Activated CD8-positive, alpha-beta T cell treated with anti-CD3 and anti-CD28 coated beads for 36 hours (primary cell): ENCODE data around the gene EMC8. TPM values are rescaled to one million over a fixed set of nuclear protein-coding genes. Genes with fewer than 3 reads are reported as not detected.

Source experiments
- ATAC-seq: fragments of 200-7000 bp; cut with Tn5 transposase; one replicate; pipeline ENCODE4 v1.10.0; 2021; ENCODE audit warnings: mild to moderate bottlenecking, moderate library complexity
- CTCF ChIA-PET: fragments of 350-600 bp; sonication (Branson Sonifier 250); formaldehyde crosslinking; loops from one replicate; lab custom pipeline; 2021; ENCODE audit warnings: antibody characterized with exemption; lab: Charles Lee
- POLR2A ChIA-PET: fragments of 350-600 bp; sonication (Branson Sonifier 250); formaldehyde crosslinking; loops from one replicate; lab custom pipeline; 2021; ENCODE audit warnings: antibody characterized with exemption; lab: Charles Lee
- DNase-seq: peaks from one replicate; pipeline ENCODE4 v3.0.0-alpha.2; 2020
- H3K27ac Mint-ChIP-seq: one replicate; pipeline ENCODE4 v1.8.0; 2021; ENCODE audit warnings: mild to moderate bottlenecking, mixed read lengths
- H3K27me3 Mint-ChIP-seq: one replicate; pipeline ENCODE4 v1.8.0; 2021; ENCODE audit warnings: mixed read lengths
- H3K36me3 Mint-ChIP-seq: one replicate; pipeline ENCODE4 v1.8.0; 2021; ENCODE audit warnings: low read depth, mixed read lengths
- H3K4me1 Mint-ChIP-seq: one replicate; pipeline ENCODE4 v1.8.0; 2021; ENCODE audit warnings: low read depth, mixed read lengths
- H3K4me3 Mint-ChIP-seq: one replicate; pipeline ENCODE4 v1.8.0; 2021; ENCODE audit warnings: mild to moderate bottlenecking, moderate library complexity, mixed read lengths
- H3K9me3 Mint-ChIP-seq: one replicate; pipeline ENCODE4 v1.8.0; 2021; ENCODE audit warnings: mixed read lengths
- intact Hi-C: fragments of 100-400 bp; cut with micrococcal nuclease; formaldehyde crosslinking; loops from one replicate; pipeline ENCODE4 v1.10.0; 2022
- total RNA-seq, 2 experiments: library from RNA; stranded (reverse); gene quantifications; one replicate each; pipeline ENCODE4 v1.2.3, GENCODE V29; 2021
- TF ChIP-seq, protein P1 (sequence below): fragments of 200-600 bp; IDR thresholded peaks from one replicate; pipeline ENCODE4 v1.8.0; 2022; ENCODE audit warnings: antibody characterized with exemption, mild to moderate bottlenecking

The EMC8 gene
- total RNA-seq, 2 experiments from 2014 or later: 32.4 to 38.6 TPM

DNA sequence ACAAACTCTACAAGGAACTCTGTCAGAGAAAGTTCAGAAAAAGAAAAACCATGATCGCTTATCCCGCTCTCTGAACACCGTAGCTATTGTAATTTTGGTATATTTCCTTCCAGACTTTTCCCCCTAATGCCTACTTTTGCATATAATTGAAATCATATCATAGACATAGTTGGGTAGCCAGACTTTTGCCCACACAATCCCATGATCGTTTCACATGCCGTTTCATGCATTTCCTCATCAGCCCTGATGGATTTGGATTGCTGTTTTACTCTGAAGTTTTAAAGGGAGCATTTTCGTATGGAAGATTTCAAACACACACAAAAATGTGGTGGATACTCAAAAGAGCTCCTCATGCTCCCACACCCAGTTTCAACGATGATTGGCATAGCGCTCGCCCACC is 31.5 kb upstream of the EMC8 start:
- DNase-seq (no peak), ATAC-seq (no peak)
- Mint-ChIP-seq H3K4me3 (no peak overlapping the region), H3K27ac (no peak overlapping the region), H3K4me1 (peaks cover 14% of the 10 kb centered on the region), H3K27me3 (peaks cover 32% of the 10 kb centered on the region), H3K9me3 (peaks cover 3% of the 10 kb centered on the region), H3K36me3 (peaks cover 2% of the 10 kb centered on the region)
- intact Hi-C loops: no loop called here
- TF ChIP-seq, protein P1, sequence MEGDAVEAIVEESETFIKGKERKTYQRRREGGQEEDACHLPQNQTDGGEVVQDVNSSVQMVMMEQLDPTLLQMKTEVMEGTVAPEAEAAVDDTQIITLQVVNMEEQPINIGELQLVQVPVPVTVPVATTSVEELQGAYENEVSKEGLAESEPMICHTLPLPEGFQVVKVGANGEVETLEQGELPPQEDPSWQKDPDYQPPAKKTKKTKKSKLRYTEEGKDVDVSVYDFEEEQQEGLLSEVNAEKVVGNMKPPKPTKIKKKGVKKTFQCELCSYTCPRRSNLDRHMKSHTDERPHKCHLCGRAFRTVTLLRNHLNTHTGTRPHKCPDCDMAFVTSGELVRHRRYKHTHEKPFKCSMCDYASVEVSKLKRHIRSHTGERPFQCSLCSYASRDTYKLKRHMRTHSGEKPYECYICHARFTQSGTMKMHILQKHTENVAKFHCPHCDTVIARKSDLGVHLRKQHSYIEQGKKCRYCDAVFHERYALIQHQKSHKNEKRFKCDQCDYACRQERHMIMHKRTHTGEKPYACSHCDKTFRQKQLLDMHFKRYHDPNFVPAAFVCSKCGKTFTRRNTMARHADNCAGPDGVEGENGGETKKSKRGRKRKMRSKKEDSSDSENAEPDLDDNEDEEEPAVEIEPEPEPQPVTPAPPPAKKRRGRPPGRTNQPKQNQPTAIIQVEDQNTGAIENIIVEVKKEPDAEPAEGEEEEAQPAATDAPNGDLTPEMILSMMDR: no peak
- ChIA-PET CTCF (interaction anchor here (2.3 kb wide), 1 partner anchor 9 kb away, joined by 12 read pairs; no protein-coding TSS in a partner anchor), POLR2A (no interaction called here)

DNA sequence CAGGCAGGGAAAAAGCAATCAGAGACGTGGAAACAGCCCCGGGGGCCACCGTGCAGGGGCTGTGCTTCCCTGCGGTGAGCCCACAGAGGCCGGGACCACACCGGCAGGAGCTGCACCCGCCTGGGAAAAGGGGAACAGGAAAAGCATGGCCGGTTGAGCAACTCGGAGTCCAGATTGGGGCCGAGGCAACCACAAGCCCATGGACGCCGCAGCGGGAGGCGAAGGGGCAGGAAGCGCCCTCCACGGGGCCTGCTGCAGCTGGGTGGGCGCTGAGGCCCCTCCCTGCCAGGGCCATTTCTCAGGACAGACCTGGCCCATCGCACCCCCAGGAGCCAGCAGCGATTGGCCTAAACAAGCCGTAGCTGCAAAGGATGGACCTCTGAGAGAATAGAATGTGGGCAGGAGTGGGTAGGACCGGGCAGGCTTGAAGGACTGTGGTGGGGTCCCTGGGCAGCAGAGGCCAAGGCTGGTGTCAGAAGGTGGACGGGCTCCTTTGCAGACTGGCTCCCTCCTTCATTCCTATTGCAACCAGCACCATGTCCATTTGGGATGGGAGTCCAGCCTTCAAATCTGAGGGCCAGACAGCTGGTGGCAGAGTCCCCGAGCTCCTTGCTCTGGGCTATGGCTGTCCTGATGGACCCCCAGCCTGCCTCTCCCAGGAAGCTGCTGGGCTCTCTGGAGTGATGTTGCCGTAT is 30.6 kb upstream of the EMC8 start:
- ChIA-PET POLR2A (interaction anchor here (0.6 to 1.4 kb wide), 2 partner anchors 68 to 70 kb away, joined by 3 to 4 read pairs; partner anchors contain the start of gene IRF8), CTCF (interaction anchor here (1.4 to 2.3 kb wide), 2 partner anchors 8 to 72 kb away, joined by 3 to 12 read pairs; no protein-coding TSS in a partner anchor)
- Mint-ChIP-seq H3K4me3 (no peak overlapping the region), H3K27ac (no peak overlapping the region), H3K36me3 (peaks cover 2% of the 10 kb centered on the region), H3K27me3 (peaks cover 29% of the 10 kb centered on the region), H3K4me1 (peaks cover 14% of the 10 kb centered on the region), H3K9me3 (peaks cover 3% of the 10 kb centered on the region)
- no peak for ATAC-seq
- no peak for DNase-seq
- TF ChIP-seq, protein P1: no peak
- intact Hi-C loops: no loop called here

DNA sequence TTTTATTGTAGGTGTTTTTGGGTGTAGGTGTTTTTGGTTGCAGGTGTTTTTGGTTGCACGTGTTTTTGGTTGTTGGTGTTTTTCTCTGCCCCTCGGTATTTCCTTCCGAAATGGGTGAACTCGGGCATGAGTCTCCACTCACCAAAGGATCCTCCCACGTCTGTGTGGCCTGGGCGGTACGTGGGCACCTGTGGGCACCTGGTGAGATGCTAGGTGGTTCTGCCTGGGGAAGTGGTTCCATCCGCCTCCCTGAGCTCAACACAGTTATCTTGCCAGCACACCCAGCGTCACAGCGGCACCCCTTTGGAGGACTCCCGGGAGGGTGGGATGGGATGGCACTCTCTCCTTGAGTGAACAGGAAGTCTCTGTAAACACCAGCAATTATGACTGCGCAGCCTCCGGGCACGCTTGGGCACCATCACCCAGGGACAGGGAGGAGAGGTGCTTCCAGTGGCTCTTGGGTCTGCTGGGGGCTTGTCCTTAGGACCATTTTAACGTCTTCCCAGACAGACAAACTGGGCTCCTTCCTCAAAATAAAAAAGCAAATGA is 29.9 kb upstream of the EMC8 start:
- intact Hi-C loops: no loop called here
- no peak for ATAC-seq
- DNase-seq: no peak
- ChIA-PET CTCF (interaction anchor here (1.4 to 2.3 kb wide), 2 partner anchors 8 to 73 kb away, joined by 3 to 12 read pairs; no protein-coding TSS in a partner anchor), POLR2A (interaction anchor here (0.7 to 1.4 kb wide), 2 partner anchors 8 to 70 kb away, joined by 3 to 4 read pairs; partner anchors contain the start of gene IRF8)
- no peak overlapping the region for H3K27ac Mint-ChIP-seq
- TF ChIP-seq, protein P1: no peak
- H3K4me3 Mint-ChIP-seq: no peak overlapping the region
- peaks cover 27% of the 10 kb centered on the region for H3K27me3 Mint-ChIP-seq
- peaks cover 3% of the 10 kb centered on the region for H3K9me3 Mint-ChIP-seq
- H3K36me3 Mint-ChIP-seq: peaks cover 2% of the 10 kb centered on the region
- peaks cover 14% of the 10 kb centered on the region for H3K4me1 Mint-ChIP-seq

DNA sequence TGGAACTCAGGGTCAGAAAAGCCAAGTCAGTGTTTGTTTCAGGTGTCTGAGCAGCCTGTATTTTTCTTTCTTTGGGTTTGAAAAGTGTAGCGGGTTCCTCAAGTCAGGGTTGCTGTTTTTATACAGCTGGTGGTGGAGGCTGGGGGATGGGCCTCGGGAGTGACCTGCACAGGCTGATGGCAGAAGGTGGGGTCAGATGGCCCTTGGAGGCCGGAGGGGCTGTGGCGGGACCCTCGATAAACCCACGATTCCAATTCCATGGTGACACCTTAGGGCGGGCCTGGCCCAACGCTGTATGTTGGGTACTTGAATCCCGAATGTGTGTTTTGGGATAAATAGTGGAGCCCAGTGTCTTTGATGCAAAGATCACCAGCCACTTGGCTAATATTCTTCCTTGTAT is 28.8 kb upstream of the EMC8 start:
- no peak for DNase-seq
- ATAC-seq: no peak
- no peak overlapping the region for H3K27ac Mint-ChIP-seq
- H3K4me3 Mint-ChIP-seq: no peak overlapping the region
- intact Hi-C loops: no loop called here
- H3K4me1 Mint-ChIP-seq: peaks cover 14% of the 10 kb centered on the region
- H3K36me3 Mint-ChIP-seq: peaks cover 2% of the 10 kb centered on the region
- TF ChIP-seq, protein P1: no peak
- ChIA-PET CTCF (no interaction called here), POLR2A (interaction anchor here (0.7 kb wide), 1 partner anchor 9 kb away, joined by 3 read pairs; no protein-coding TSS in a partner anchor)
- H3K27me3 Mint-ChIP-seq: peaks cover 22% of the 10 kb centered on the region
- peaks cover 2% of the 10 kb centered on the region for H3K9me3 Mint-ChIP-seq
